IMR-90 (cell line): ENCODE measurements around the gene LAMC3. TPM values are rescaled to one million over a fixed set of nuclear protein-coding genes. Genes with fewer than 3 reads are reported as not detected.

ENCODE experiments used
- ATAC-seq: fragments of 200-7000 bp; cut with Tn5 transposase; 2 replicates; pipeline ENCODE4 v1.9.1; 2020; ENCODE audit warnings: low read depth, mild to moderate bottlenecking, moderate library complexity
- BruUV-seq: library from RNA; stranded (reverse); fragments of 400-500 nt; replicated peaks from 2 replicates; lab custom pipeline; 2021; lab: Mats Ljungman, UMichigan
- CTCF ChIA-PET: fragments of 300-600 bp; formaldehyde crosslinking; extraction: SDS; loops from one replicate; lab custom pipeline; 2021; ENCODE audit warnings: antibody characterized with exemption; lab: Yijun Ruan, JAX
- POLR2A ChIA-PET: fragments of 300-600 bp; sonication (Branson Sonifier 250); formaldehyde crosslinking; loops from one replicate; lab custom pipeline; 2022; ENCODE audit warnings: antibody characterized with exemption; ENCODE audit not compliant: unreplicated experiment; lab: Charles Lee
- DNase-seq: peaks from one replicate; pipeline ENCODE4 v3.0.0; 2013
- H2AFZ ChIP-seq: replicated peaks from 2 replicates; pipeline ENCODE3; 2013; ENCODE audit warnings: low read length, mild to moderate bottlenecking; ENCODE audit not compliant: poor library complexity
- H2AK5ac ChIP-seq: 2 replicates; pipeline ENCODE4 v1.6.1; 2013; ENCODE audit warnings: low read depth, low read length, inconsistent platforms
- H2AK9ac ChIP-seq: replicated peaks from 2 replicates; pipeline ENCODE3; 2013; ENCODE audit warnings: mild to moderate bottlenecking, low read depth, low read length, moderate library complexity; ENCODE audit not compliant: poor library complexity
- H2BK120ac ChIP-seq: 2 replicates; pipeline ENCODE4 v1.6.1; 2013; ENCODE audit warnings: low read depth, low read length, inconsistent platforms
- H2BK15ac ChIP-seq: 3 replicates; pipeline ENCODE4 v1.6.1; 2013; ENCODE audit warnings: low read depth, low read length, inconsistent platforms
- H2BK20ac ChIP-seq: 2 replicates; pipeline ENCODE4 v1.6.1; 2013; ENCODE audit warnings: low read depth, mild to moderate bottlenecking, inconsistent platforms, low read length, moderate library complexity
- H2BK5ac ChIP-seq: 2 replicates; pipeline ENCODE4 v1.6.1; 2013; ENCODE audit warnings: mild to moderate bottlenecking, low read depth, low read length, inconsistent platforms; ENCODE audit not compliant: poor library complexity, severe bottlenecking
- H3K14ac ChIP-seq: replicated peaks from 2 replicates; pipeline ENCODE4 v1.6.1; 2013; ENCODE audit warnings: low read depth, low read length, inconsistent platforms
- H3K18ac ChIP-seq: 2 replicates; pipeline ENCODE4 v1.6.1; 2013; ENCODE audit warnings: low read depth, low read length, control low read depth
- H3K23ac ChIP-seq: 2 replicates; pipeline ENCODE4 v1.6.1; 2013; ENCODE audit warnings: low read depth, low read length, inconsistent platforms
- H3K27ac ChIP-seq: 2 replicates; pipeline ENCODE4 v1.5.1; 2013; ENCODE audit warnings: mild to moderate bottlenecking, control low read depth, low read length; ENCODE audit not compliant: insufficient read depth
- H3K27me3 ChIP-seq: 2 replicates; pipeline ENCODE4 v1.6.1; 2013; ENCODE audit warnings: low read length; ENCODE audit not compliant: control insufficient read depth, insufficient read depth
- H3K36me3 ChIP-seq: 2 replicates; pipeline ENCODE4 v1.6.1; 2013; ENCODE audit warnings: low read length, mixed read lengths; ENCODE audit not compliant: control insufficient read depth, insufficient read depth
- H3K4ac ChIP-seq: 2 replicates; pipeline ENCODE4 v1.6.1; 2013; ENCODE audit warnings: low read depth, low read length, inconsistent platforms
- H3K4me1 ChIP-seq: 2 replicates; pipeline ENCODE4 v1.6.1; 2013; ENCODE audit warnings: low read length, mixed read lengths; ENCODE audit not compliant: control insufficient read depth, insufficient read depth
- H3K4me2 ChIP-seq: 2 replicates; pipeline ENCODE4 v1.6.1; 2013; ENCODE audit warnings: low read depth, mild to moderate bottlenecking, control low read depth, low read length, moderate library complexity
- H3K4me3 ChIP-seq: 2 replicates; pipeline ENCODE4 v1.5.1; 2013; ENCODE audit warnings: low read depth, mild to moderate bottlenecking, control low read depth, low read length, moderate library complexity; ENCODE audit not compliant: insufficient read depth
- H3K56ac ChIP-seq: 2 replicates; pipeline ENCODE4 v1.6.1; 2013; ENCODE audit warnings: low read length, inconsistent platforms; ENCODE audit not compliant: insufficient read depth; ENCODE audit errors: extremely low read depth
- H3K79me1 ChIP-seq, 2 experiments: 2 replicates each; pipeline ENCODE4 v1.6.1; 2013; ENCODE audit warnings: low read length in 2 of 2, inconsistent platforms in 1 of 2, low read depth in 1 of 2
- H3K9ac ChIP-seq: 2 replicates; pipeline ENCODE4 v1.6.1; 2013; ENCODE audit warnings: low read depth, low read length, control low read depth
- H3K9me1 ChIP-seq: 2 replicates; pipeline ENCODE4 v1.6.1; 2013; ENCODE audit warnings: low read length, inconsistent platforms; ENCODE audit not compliant: insufficient read depth
- H3K9me3 ChIP-seq: 2 replicates; pipeline ENCODE4 v1.6.1; 2013; ENCODE audit warnings: low read length; ENCODE audit not compliant: control insufficient read depth, insufficient read depth
- H4K20me1 ChIP-seq: 2 replicates; pipeline ENCODE4 v1.6.1; 2013; ENCODE audit warnings: low read length, inconsistent platforms; ENCODE audit not compliant: insufficient read depth
- H4K5ac ChIP-seq: 2 replicates; pipeline ENCODE4 v1.6.1; 2013; ENCODE audit warnings: mild to moderate bottlenecking, low read depth, low read length, control low read depth
- H4K8ac ChIP-seq, 2 experiments: 2 replicates each; pipeline ENCODE4 v1.6.1; 2013; ENCODE audit warnings: low read depth in 2 of 2, low read length in 2 of 2, control low read depth in 1 of 2, inconsistent platforms in 1 of 2
- H4K91ac ChIP-seq: 2 replicates; pipeline ENCODE4 v1.6.1; 2013; ENCODE audit warnings: low read depth, low read length, inconsistent platforms; ENCODE audit not compliant: insufficient read depth
- CEBPB ChIP-seq: IDR thresholded peaks from 2 replicates; pipeline ENCODE4 v1.6.1; 2012; ENCODE audit warnings: low read depth, low read length, improper control_type of control experiment
- CHD1 ChIP-seq: IDR thresholded peaks from 2 replicates; pipeline ENCODE4 v1.6.1; 2012; ENCODE audit warnings: low read depth, low read length, improper control_type of control experiment
- FOS ChIP-seq: fragments of 150-350 bp; IDR thresholded peaks from 2 replicates; pipeline ENCODE4 v1.6.1; 2016; ENCODE audit warnings: low read depth, low read length
- MAFK ChIP-seq: IDR thresholded peaks from 2 replicates; pipeline ENCODE4 v1.6.1; 2012; ENCODE audit warnings: low read depth, low read length, improper control_type of control experiment
- NFE2L2 ChIP-seq: fragments of 150-350 bp; IDR thresholded peaks from 2 replicates; pipeline ENCODE4 v1.6.1; 2016; ENCODE audit warnings: low read depth, mild to moderate bottlenecking, low read length
- POLR2A ChIP-seq: IDR thresholded peaks from 2 replicates; pipeline ENCODE4 v1.6.1; 2012; ENCODE audit warnings: mild to moderate bottlenecking, low read depth, low read length
- RCOR1 ChIP-seq: IDR thresholded peaks from 2 replicates; pipeline ENCODE4 v1.6.1; 2012; ENCODE audit warnings: mild to moderate bottlenecking, low read length, improper control_type of control experiment; ENCODE audit not compliant: insufficient replicate concordance
- RFX5 ChIP-seq: IDR thresholded peaks from 2 replicates; pipeline ENCODE4 v1.8.0; 2012; ENCODE audit warnings: low read depth, mild to moderate bottlenecking, low read length, moderate library complexity
- WGBS, 2 experiments: methylation state at CpG; one replicate each; pipeline versions ENCODE4 v1.1.5 to v1.1.7; 2013; ENCODE audit warnings: missing lambda C conversion rate in 2 of 2; ENCODE audit not compliant: insufficient read length in 1 of 2; ENCODE audit errors: extremely low coverage in 2 of 2; 5-methylcytosine and 5-hydroxymethylcytosine counted together
- dilution Hi-C: fragments of 300-500 bp; cut with HindIII; formaldehyde crosslinking; loops from one replicate; pipeline ENCODE4 v1.14.3; 2018; ENCODE audit warnings: low sequenced_read_pairs; ENCODE audit not compliant: unreplicated experiment
- in situ Hi-C: fragments of 300-500 bp; cut with MboI; formaldehyde crosslinking; loops from 3 replicates; pipeline ENCODE4 v1.14.3; 2019; ENCODE audit warnings: low sequenced_read_pairs, inconsistent platforms, mixed read lengths
- intact Hi-C: fragments of 100-400 bp; cut with micrococcal nuclease; formaldehyde crosslinking; loops from 2 replicates; pipeline ENCODE4 v1.10.0; 2022
- polyA plus RNA-seq, 3 experiments: library from polyadenylated mRNA; depleted of rRNA; stranded (reverse); fragments of >200 nt; gene quantifications; 2 replicates each; pipeline ENCODE4 v1.2.3, GENCODE V29; 2012; ENCODE audit warnings: low replicate concordance in 1 of 3
- total RNA-seq: library from RNA; depleted of rRNA; stranded (reverse); fragments of >200 nt; gene quantifications from 2 replicates; pipeline ENCODE4 v1.2.3, GENCODE V29; 2012
- TF ChIP-seq, protein P1 (sequence below): conservative IDR thresholded peaks from 2 replicates; pipeline ENCODE4 v1.5.1; 2012; ENCODE audit warnings: mild to moderate bottlenecking, low read depth, low read length, improper control_type of control experiment
- TF ChIP-seq, protein P2 (sequence below): fragments of 150-350 bp; IDR thresholded peaks from 2 replicates; pipeline ENCODE4 v1.6.1; 2017; ENCODE audit warnings: mild to moderate bottlenecking, antibody characterized with exemption, low read length, low read depth
- TF ChIP-seq, protein P3 (sequence below): fragments of 150-350 bp; IDR thresholded peaks from 2 replicates; pipeline ENCODE4 v1.6.1; 2016; ENCODE audit warnings: low read depth, mild to moderate bottlenecking, low read length, moderate library complexity, borderline replicate concordance

Gene LAMC3
- total and polyA plus RNA-seq, 2 of the 4 experiments (the other 2 are of a cell fraction) = not detected

DNA sequence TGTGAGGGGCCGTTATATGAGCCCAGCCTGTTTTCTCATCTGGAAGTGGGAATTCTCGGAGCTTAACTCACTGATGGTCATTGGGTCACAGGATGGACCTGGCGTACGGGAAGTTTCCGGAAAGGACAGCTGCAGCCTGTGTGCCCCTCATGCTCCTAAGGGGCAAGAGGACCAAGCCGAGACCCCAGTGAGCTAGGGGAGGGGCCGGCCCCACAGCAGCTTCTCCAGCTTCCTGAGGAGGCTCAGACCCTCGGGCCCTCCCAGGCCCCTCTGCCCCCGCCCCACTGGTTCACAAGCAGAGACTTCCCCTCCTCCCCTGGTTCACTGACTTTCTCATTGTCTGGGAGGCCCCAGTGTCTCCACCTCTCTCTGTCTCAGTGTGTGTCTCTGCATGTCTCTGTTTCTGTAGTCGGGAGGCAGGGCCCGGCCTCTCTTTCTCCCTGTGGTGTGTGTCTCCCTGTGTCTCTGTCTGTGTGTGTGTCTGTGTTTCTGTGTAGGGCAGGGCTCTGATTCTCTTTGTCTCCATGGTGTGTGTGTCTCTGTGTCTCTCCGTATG lies 37.6 kb upstream of the LAMC3 start:
- no peak overlapping the region for H2AK5ac ChIP-seq
- in situ Hi-C loops = no loop called here
- no peak overlapping the region for H3K18ac ChIP-seq
- ATAC-seq (no peak), DNase-seq (no peak)
- no peak overlapping the region for H3K14ac ChIP-seq
- no peak overlapping the region for H2AFZ ChIP-seq
- no peak overlapping the region; the same call in 1 of the 2 replicates for H3K23ac ChIP-seq
- no TSS peak for BruUV-seq
- no peak overlapping the region for H4K5ac ChIP-seq
- no peak overlapping the region for H4K8ac ChIP-seq
- H3K56ac ChIP-seq = no peak overlapping the region
- intact Hi-C loops = no loop called here
- dilution Hi-C loops = no loop called here
- POLR2A ChIA-PET = no interaction called here
- H3K9ac ChIP-seq = no peak overlapping the region
- no peaks in the 10 kb centered on the region for H3K4me1 ChIP-seq
- H2BK120ac ChIP-seq = no peak overlapping the region
- no peak overlapping the region for H3K4me2 ChIP-seq
- H2AK9ac ChIP-seq = no peak overlapping the region
- no peak overlapping the region for H2BK15ac ChIP-seq
- no peak overlapping the region for H2BK20ac ChIP-seq
- no peak overlapping the region for H2BK5ac ChIP-seq
- H3K9me1 ChIP-seq = no peaks in the 10 kb centered on the region
- CTCF ChIA-PET = no interaction called here
- H4K20me1 ChIP-seq = no peaks in the 10 kb centered on the region
- no peaks in the 10 kb centered on the region for H3K36me3 ChIP-seq
- H3K79me1 ChIP-seq = no peaks in the 10 kb centered on the region
- WGBS, 2 experiments = 90% methylated on average over 2 of the region's 12 CpGs; no CpG with 5 or more reads in 1 of the 2 experiments
- H3K27me3 ChIP-seq = peaks cover 42% of the 10 kb centered on the region
- no peak overlapping the region for H3K4me3 ChIP-seq
- H3K9me3 ChIP-seq = no peaks in the 10 kb centered on the region
- H3K27ac ChIP-seq = no peak overlapping the region
- H4K91ac ChIP-seq = no peak overlapping the region
- H3K4ac ChIP-seq = no peak overlapping the region
- TF ChIP-seq FOS (no peak), MAFK (no peak), NFE2L2 (no peak), CEBPB (no peak), POLR2A (no peak), CHD1 (no peak), RCOR1 (no peak), RFX5 (no peak)
- TF ChIP-seq, protein P1, sequence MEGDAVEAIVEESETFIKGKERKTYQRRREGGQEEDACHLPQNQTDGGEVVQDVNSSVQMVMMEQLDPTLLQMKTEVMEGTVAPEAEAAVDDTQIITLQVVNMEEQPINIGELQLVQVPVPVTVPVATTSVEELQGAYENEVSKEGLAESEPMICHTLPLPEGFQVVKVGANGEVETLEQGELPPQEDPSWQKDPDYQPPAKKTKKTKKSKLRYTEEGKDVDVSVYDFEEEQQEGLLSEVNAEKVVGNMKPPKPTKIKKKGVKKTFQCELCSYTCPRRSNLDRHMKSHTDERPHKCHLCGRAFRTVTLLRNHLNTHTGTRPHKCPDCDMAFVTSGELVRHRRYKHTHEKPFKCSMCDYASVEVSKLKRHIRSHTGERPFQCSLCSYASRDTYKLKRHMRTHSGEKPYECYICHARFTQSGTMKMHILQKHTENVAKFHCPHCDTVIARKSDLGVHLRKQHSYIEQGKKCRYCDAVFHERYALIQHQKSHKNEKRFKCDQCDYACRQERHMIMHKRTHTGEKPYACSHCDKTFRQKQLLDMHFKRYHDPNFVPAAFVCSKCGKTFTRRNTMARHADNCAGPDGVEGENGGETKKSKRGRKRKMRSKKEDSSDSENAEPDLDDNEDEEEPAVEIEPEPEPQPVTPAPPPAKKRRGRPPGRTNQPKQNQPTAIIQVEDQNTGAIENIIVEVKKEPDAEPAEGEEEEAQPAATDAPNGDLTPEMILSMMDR = no peak
- TF ChIP-seq, protein P2, sequence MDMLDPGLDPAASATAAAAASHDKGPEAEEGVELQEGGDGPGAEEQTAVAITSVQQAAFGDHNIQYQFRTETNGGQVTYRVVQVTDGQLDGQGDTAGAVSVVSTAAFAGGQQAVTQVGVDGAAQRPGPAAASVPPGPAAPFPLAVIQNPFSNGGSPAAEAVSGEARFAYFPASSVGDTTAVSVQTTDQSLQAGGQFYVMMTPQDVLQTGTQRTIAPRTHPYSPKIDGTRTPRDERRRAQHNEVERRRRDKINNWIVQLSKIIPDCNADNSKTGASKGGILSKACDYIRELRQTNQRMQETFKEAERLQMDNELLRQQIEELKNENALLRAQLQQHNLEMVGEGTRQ = no peak
- TF ChIP-seq, protein P3, sequence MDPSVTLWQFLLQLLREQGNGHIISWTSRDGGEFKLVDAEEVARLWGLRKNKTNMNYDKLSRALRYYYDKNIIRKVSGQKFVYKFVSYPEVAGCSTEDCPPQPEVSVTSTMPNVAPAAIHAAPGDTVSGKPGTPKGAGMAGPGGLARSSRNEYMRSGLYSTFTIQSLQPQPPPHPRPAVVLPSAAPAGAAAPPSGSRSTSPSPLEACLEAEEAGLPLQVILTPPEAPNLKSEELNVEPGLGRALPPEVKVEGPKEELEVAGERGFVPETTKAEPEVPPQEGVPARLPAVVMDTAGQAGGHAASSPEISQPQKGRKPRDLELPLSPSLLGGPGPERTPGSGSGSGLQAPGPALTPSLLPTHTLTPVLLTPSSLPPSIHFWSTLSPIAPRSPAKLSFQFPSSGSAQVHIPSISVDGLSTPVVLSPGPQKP = no peak
